Trophoblast cell (in vitro differentiated cells and primary cell): ENCODE data around the gene F2RL1.
A peak's percentile ranks its signal among the peaks of the same experiment; 100 is the strongest.

ENCODE experiments used
- DNase-seq, 2 donors: peaks; one replicate each; pipeline ENCODE4 v3.0.0-alpha.2; 2016
- H2AFZ ChIP-seq: 2 replicates; pipeline ENCODE4 v1.6.1; 2013; ENCODE audit warnings: low read length, moderate library complexity, mild to moderate bottlenecking; ENCODE audit not compliant: insufficient read depth, poor library complexity
- H2AK5ac ChIP-seq: 2 replicates; pipeline ENCODE4 v1.6.1; 2013; ENCODE audit warnings: mild to moderate bottlenecking, low read length
- H2BK120ac ChIP-seq: 2 replicates; pipeline ENCODE4 v1.6.1; 2013; ENCODE audit warnings: low read length, mild to moderate bottlenecking, moderate library complexity; ENCODE audit not compliant: insufficient read depth, poor library complexity
- H2BK12ac ChIP-seq: 2 replicates; pipeline ENCODE4 v1.6.1; 2013; ENCODE audit warnings: mild to moderate bottlenecking, low read length, moderate library complexity
- H2BK5ac ChIP-seq: 2 replicates; pipeline ENCODE4 v1.6.1; 2013; ENCODE audit warnings: low read length, low read depth, moderate library complexity, mild to moderate bottlenecking; ENCODE audit not compliant: poor library complexity
- H3K14ac ChIP-seq: 2 replicates; pipeline ENCODE4 v1.6.1; 2013; ENCODE audit warnings: mild to moderate bottlenecking, low read length
- H3K18ac ChIP-seq: 2 replicates; pipeline ENCODE4 v1.6.1; 2013; ENCODE audit warnings: mild to moderate bottlenecking, low read length
- H3K23ac ChIP-seq: 2 replicates; pipeline ENCODE4 v1.6.1; 2013; ENCODE audit warnings: low read length
- H3K27ac ChIP-seq: 2 replicates; pipeline ENCODE4 v1.5.1; 2013; ENCODE audit warnings: low read depth, mild to moderate bottlenecking, inconsistent platforms, low read length, moderate library complexity
- H3K27me3 ChIP-seq: 2 replicates; pipeline ENCODE4 v1.6.1; 2013; ENCODE audit warnings: inconsistent platforms, mild to moderate bottlenecking, low read length, moderate library complexity; ENCODE audit not compliant: insufficient read depth
- H3K36me3 ChIP-seq, 2 experiments: 1 replicate in 1 of 2; 2 replicates in 1 of 2; pipeline ENCODE4 v1.6.1; 2013; ENCODE audit warnings: low read length in 2 of 2, mild to moderate bottlenecking in 2 of 2, moderate library complexity in 1 of 2; ENCODE audit not compliant: insufficient read depth in 2 of 2, control insufficient read depth in 1 of 2
- H3K4ac ChIP-seq: 2 replicates; pipeline ENCODE4 v1.6.1; 2013; ENCODE audit warnings: low read depth, mild to moderate bottlenecking, low read length, moderate library complexity
- H3K4me1 ChIP-seq, 2 experiments: 1 replicate in 1 of 2; 2 replicates in 1 of 2; pipeline ENCODE4 v1.6.1; 2013; ENCODE audit warnings: low read length in 2 of 2, mild to moderate bottlenecking in 2 of 2, moderate library complexity in 1 of 2; ENCODE audit not compliant: insufficient read depth in 2 of 2, control insufficient read depth in 1 of 2
- H3K4me2 ChIP-seq: 2 replicates; pipeline ENCODE4 v1.6.1; 2013; ENCODE audit warnings: inconsistent platforms, mild to moderate bottlenecking, low read length, moderate library complexity
- H3K4me3 ChIP-seq: 2 replicates; pipeline ENCODE4 v1.5.1; 2013; ENCODE audit warnings: mild to moderate bottlenecking, low read depth, low read length, inconsistent platforms
- H3K79me1 ChIP-seq: one replicate; pipeline ENCODE4 v1.6.1; 2013; ENCODE audit warnings: low read length
- H3K79me2 ChIP-seq: 2 replicates; pipeline ENCODE4 v1.6.1; 2013; ENCODE audit warnings: low read length, mild to moderate bottlenecking; ENCODE audit not compliant: control insufficient read depth, insufficient read depth, poor library complexity
- H3K9ac ChIP-seq: 2 replicates; pipeline ENCODE4 v1.6.1; 2013; ENCODE audit warnings: mild to moderate bottlenecking, low read length
- H3K9me3 ChIP-seq: 2 replicates; pipeline ENCODE4 v1.6.1; 2013; ENCODE audit warnings: low read depth, mild to moderate bottlenecking, control low read depth, inconsistent platforms, low read length; ENCODE audit not compliant: insufficient read depth
- H4K12ac ChIP-seq: 2 replicates; pipeline ENCODE4 v1.6.1; 2013; ENCODE audit warnings: low read depth, mild to moderate bottlenecking, low read length, moderate library complexity
- H4K8ac ChIP-seq: 2 replicates; pipeline ENCODE4 v1.6.1; 2013; ENCODE audit warnings: low read depth, mild to moderate bottlenecking, low read length, moderate library complexity
- H4K91ac ChIP-seq: one replicate; pipeline ENCODE4 v1.6.1; 2013; ENCODE audit warnings: low read depth, mild to moderate bottlenecking, low read length, moderate library complexity
- WGBS: extraction: QIAGEN DNeasy Blood & Tissue Kit; methylation state at CpG from one replicate; pipeline ENCODE4 v1.1.7; 2013; ENCODE audit warnings: missing lambda C conversion rate; ENCODE audit not compliant: insufficient read length, insufficient coverage; ENCODE audit errors: extremely low coverage; 5-methylcytosine and 5-hydroxymethylcytosine counted together

The F2RL1 gene

GRCh38 chr5:76867038-76867437 lies 48.2 kb downstream of the F2RL1 start:
- Histone ChIP-seq H2BK120ac (no peak overlapping the region), H3K9me3 (no peaks in the 10 kb centered on the region), H3K4me3 (no peak overlapping the region), H3K4me1 (peaks cover 2% of the 10 kb centered on the region in 2 experiments), H3K36me3 (no peaks in the 10 kb centered on the region), H3K27me3 (no peaks in the 10 kb centered on the region), H3K23ac (no peak overlapping the region), H4K12ac (no peak overlapping the region), H3K79me2 (no peaks in the 10 kb centered on the region), H2BK12ac (no peak overlapping the region), H3K4me2 (no peak overlapping the region), H3K9ac (no peak overlapping the region), H2AFZ (no peak overlapping the region), H2BK5ac (no peak overlapping the region), H4K8ac (no peak overlapping the region), H3K14ac (no peak overlapping the region), H3K27ac (no peak overlapping the region), H3K4ac (no peak overlapping the region), H3K18ac (no peak overlapping the region), H3K79me1 (no peaks in the 10 kb centered on the region), H4K91ac (no peak overlapping the region), H2AK5ac (no peak overlapping the region)
- no CpG with 5 or more reads among the region's 4 CpGs for WGBS
- no peak for DNase-seq

- Histone ChIP-seq H2AFZ (no peak overlapping the region), H3K18ac (no peak overlapping the region), H3K4me1 (no peaks in the 10 kb centered on the region), H2BK5ac (no peak overlapping the region), H3K14ac (no peak overlapping the region), H4K8ac (no peak overlapping the region), H3K27me3 (no peaks in the 10 kb centered on the region), H2BK12ac (no peak overlapping the region), H4K12ac (no peak overlapping the region), H3K4me2 (no peak overlapping the region), H2AK5ac (no peak overlapping the region), H3K9me3 (no peaks in the 10 kb centered on the region), H3K4me3 (no peak overlapping the region), H3K79me1 (no peaks in the 10 kb centered on the region), H3K4ac (no peak overlapping the region), H3K23ac (no peak overlapping the region), H3K79me2 (no peaks in the 10 kb centered on the region), H2BK120ac (no peak overlapping the region), H3K36me3 (no peaks in the 10 kb centered on the region), H3K9ac (no peak overlapping the region), H3K27ac (no peak overlapping the region), H4K91ac (no peak overlapping the region)
- DNase-seq = peak; percentile 60 to 80
- WGBS = no CpG with 5 or more reads among the region's 8 CpGs
Observed at GRCh38 chr5:76867827-76868693, 49.2 kb downstream of the F2RL1 start.

- no peak overlapping the region for H3K9ac ChIP-seq
- no peak overlapping the region for H2AK5ac ChIP-seq
- no peak overlapping the region for H2AFZ ChIP-seq
- H3K4me3 ChIP-seq = no peak overlapping the region
- H3K27me3 ChIP-seq = no peaks in the 10 kb centered on the region
- no peak overlapping the region for H3K18ac ChIP-seq
- H2BK120ac ChIP-seq = no peak overlapping the region
- H3K79me2 ChIP-seq = no peaks in the 10 kb centered on the region
- H3K79me1 ChIP-seq = no peaks in the 10 kb centered on the region
- H4K91ac ChIP-seq = no peak overlapping the region
- H3K4me1 ChIP-seq = peaks cover 0 to under 1% of the 10 kb centered on the region in 2 experiments
- no peaks in the 10 kb centered on the region for H3K36me3 ChIP-seq
- H3K23ac ChIP-seq = no peak overlapping the region
- no peak overlapping the region for H2BK12ac ChIP-seq
- no peak overlapping the region for H3K4ac ChIP-seq
- H4K12ac ChIP-seq = no peak overlapping the region
- no peak overlapping the region for H3K4me2 ChIP-seq
- no peak overlapping the region for H4K8ac ChIP-seq
- no peaks in the 10 kb centered on the region for H3K9me3 ChIP-seq
- no peak overlapping the region for H3K27ac ChIP-seq
- WGBS = no CpG with 5 or more reads among the region's 6 CpGs
- no peak overlapping the region for H2BK5ac ChIP-seq
- no peak for DNase-seq
- no peak overlapping the region for H3K14ac ChIP-seq
Observed at GRCh38 chr5:76870046-76870445, 51.2 kb downstream of the F2RL1 start.

- Histone ChIP-seq H3K4ac (no peak overlapping the region), H2AFZ (no peak overlapping the region), H3K9ac (no peak overlapping the region), H4K12ac (no peak overlapping the region), H3K14ac (no peak overlapping the region), H2AK5ac (no peak overlapping the region), H3K4me1 (peaks cover 0 to 3% of the 10 kb centered on the region in 2 experiments), H3K4me3 (no peak overlapping the region), H3K9me3 (no peaks in the 10 kb centered on the region), H3K4me2 (no peak overlapping the region), H4K91ac (no peak overlapping the region), H3K36me3 (no peaks in the 10 kb centered on the region), H4K8ac (no peak overlapping the region), H3K27me3 (no peaks in the 10 kb centered on the region), H2BK5ac (no peak overlapping the region), H3K23ac (no peak overlapping the region), H3K18ac (no peak overlapping the region), H2BK120ac (no peak overlapping the region), H3K27ac (no peak overlapping the region), H3K79me1 (no peaks in the 10 kb centered on the region), H2BK12ac (no peak overlapping the region), H3K79me2 (no peaks in the 10 kb centered on the region)
- DNase-seq = no peak
- no CpG with 5 or more reads among the region's 3 CpGs for WGBS
Observed at GRCh38 chr5:76874088-76874581, 55.3 kb downstream of the F2RL1 start.
